ENCODE data around the gene DALRD3. TPM values are rescaled to one million over a fixed set of nuclear protein-coding genes. Genes with fewer than 3 reads are reported as not detected.
A peak's percentile ranks its signal among the peaks of the same experiment; 100 is the strongest.

Gene DALRD3
- total and polyA plus RNA-seq, 9 donors = 21.1 to 74.9 (median 27.5) TPM

GRCh38 chr3:49025005-49025792 lies 6.8 kb upstream of the DALRD3 start:
- TF ChIP-seq POLR2A (IDR thresholded peaks at IDR 0.05) (no peak), EP300 (IDR thresholded peaks at IDR 0.05) (no peak)
- TF ChIP-seq, protein P1, sequence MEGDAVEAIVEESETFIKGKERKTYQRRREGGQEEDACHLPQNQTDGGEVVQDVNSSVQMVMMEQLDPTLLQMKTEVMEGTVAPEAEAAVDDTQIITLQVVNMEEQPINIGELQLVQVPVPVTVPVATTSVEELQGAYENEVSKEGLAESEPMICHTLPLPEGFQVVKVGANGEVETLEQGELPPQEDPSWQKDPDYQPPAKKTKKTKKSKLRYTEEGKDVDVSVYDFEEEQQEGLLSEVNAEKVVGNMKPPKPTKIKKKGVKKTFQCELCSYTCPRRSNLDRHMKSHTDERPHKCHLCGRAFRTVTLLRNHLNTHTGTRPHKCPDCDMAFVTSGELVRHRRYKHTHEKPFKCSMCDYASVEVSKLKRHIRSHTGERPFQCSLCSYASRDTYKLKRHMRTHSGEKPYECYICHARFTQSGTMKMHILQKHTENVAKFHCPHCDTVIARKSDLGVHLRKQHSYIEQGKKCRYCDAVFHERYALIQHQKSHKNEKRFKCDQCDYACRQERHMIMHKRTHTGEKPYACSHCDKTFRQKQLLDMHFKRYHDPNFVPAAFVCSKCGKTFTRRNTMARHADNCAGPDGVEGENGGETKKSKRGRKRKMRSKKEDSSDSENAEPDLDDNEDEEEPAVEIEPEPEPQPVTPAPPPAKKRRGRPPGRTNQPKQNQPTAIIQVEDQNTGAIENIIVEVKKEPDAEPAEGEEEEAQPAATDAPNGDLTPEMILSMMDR (IDR thresholded peaks at IDR 0.05) = no peak
- no peaks in the 10 kb centered on the region for H3K36me3 ChIP-seq
- 54 to 55% (median 55%) methylated on average over 11 to 13 of the region's 13 CpGs for WGBS, 3 donors
- no peak overlapping the region for H3K27ac ChIP-seq
- peak in 2 of 5 donors; percentile 25 to 26 for DNase-seq
- H3K4me1 ChIP-seq (ENCODE audit: insufficient read depth) = peaks cover 9% of the 10 kb centered on the region
- intact Hi-C loops (cut with DNase I) = loop anchor here in 1 of 4 donors (10.0 kb wide), 1 partner anchor 110 kb away; the partner anchor contains the start of gene ARIH2
- H3K9me3 ChIP-seq = no peaks in the 10 kb centered on the region
- no peak overlapping the region for H3K4me3 ChIP-seq
- H3K27me3 ChIP-seq = no peaks in the 10 kb centered on the region

DNA sequence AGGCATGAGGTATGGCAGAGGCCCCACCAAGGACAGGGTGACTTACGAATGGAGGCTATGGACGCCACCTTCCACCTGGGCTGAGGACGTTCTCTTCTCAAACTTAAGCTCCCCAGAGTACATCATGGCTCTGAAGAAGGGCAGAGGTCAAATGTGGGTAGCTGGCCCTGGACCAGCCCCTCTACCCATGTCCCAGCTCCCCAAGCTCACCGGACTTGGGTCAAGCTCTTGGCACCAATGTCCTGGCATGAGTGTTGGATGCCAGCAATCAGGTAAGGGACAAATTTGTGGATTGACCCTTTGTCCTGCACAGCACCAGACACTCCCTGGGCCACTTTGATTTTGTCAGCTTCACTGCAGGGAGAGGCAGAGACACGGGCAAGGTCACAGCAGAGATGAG lies 6.1 kb upstream of the DALRD3 start:
- TF ChIP-seq EP300 (IDR thresholded peaks at IDR 0.05) = no peak
- TF ChIP-seq, protein P1 (IDR thresholded peaks at IDR 0.05) = no peak
- no peak for TF ChIP-seq POLR2A (IDR thresholded peaks at IDR 0.05)
- intact Hi-C loops (cut with DNase I) = loop anchor here in 1 of 4 donors (10.0 kb wide), 1 partner anchor 110 kb away; the partner anchor contains the start of gene ARIH2
- DNase-seq = peak in 2 of 5 donors; percentile 33 to 36
- Histone ChIP-seq H3K36me3 (no peaks in the 10 kb centered on the region), H3K4me1 (ENCODE audit: insufficient read depth) (peaks cover 9% of the 10 kb centered on the region), H3K27ac (no peak overlapping the region), H3K4me3 (no peak overlapping the region), H3K27me3 (no peaks in the 10 kb centered on the region), H3K9me3 (no peaks in the 10 kb centered on the region)
- whole genome bisulfite sequencing, 3 donors = 52 to 66% (median 57%) methylated on average over 5 of the region's 5 CpGs

- Histone ChIP-seq H3K4me1 (ENCODE audit: insufficient read depth) (peaks cover 9% of the 10 kb centered on the region), H3K9me3 (no peaks in the 10 kb centered on the region), H3K27ac (no peak overlapping the region), H3K36me3 (no peaks in the 10 kb centered on the region), H3K4me3 (no peak overlapping the region), H3K27me3 (no peaks in the 10 kb centered on the region)
- intact Hi-C loops (cut with DNase I) = loop anchor here in 1 of 4 donors (10.0 kb wide), 1 partner anchor 109 kb away; the partner anchor contains the start of gene ARIH2
- TF ChIP-seq POLR2A (IDR thresholded peaks at IDR 0.05) = no peak
- no peak for TF ChIP-seq EP300 (IDR thresholded peaks at IDR 0.05)
- TF ChIP-seq, protein P1 (IDR thresholded peaks at IDR 0.05) = no peak
- WGBS, 3 donors = 78 to 85% (median 79%) methylated on average over 4 of the region's 4 CpGs
- DNase-seq = no peak
Observed at GRCh38 chr3:49023775-49024174, 5.4 kb upstream of the DALRD3 start.

- TF ChIP-seq, protein P1 (IDR thresholded peaks at IDR 0.05) = no peak
- no peak for TF ChIP-seq POLR2A (IDR thresholded peaks at IDR 0.05)
- TF ChIP-seq EP300 (IDR thresholded peaks at IDR 0.05) = no peak
- intact Hi-C loops (cut with DNase I) = loop anchor here in 1 of 4 donors (10.0 kb wide), 1 partner anchor 108 kb away; the partner anchor contains the start of gene ARIH2
- H3K4me1 ChIP-seq (ENCODE audit: insufficient read depth) = peaks cover 9% of the 10 kb centered on the region
- peak overlapping the region; percentile 97 to 98 for H3K27ac ChIP-seq
- no peaks in the 10 kb centered on the region for H3K9me3 ChIP-seq
- peak in 4 of 5 donors; percentile 28 to 44 (median 38) for DNase-seq
- H3K27me3 ChIP-seq = no peaks in the 10 kb centered on the region
- no peaks in the 10 kb centered on the region for H3K36me3 ChIP-seq
- H3K4me3 ChIP-seq = peak overlapping the region; percentile 94
- 15 to 21% (median 16%) methylated on average over 12 of the region's 12 CpGs for WGBS, 3 donors
Observed at GRCh38 chr3:49022688-49023171, 4.3 kb upstream of the DALRD3 start.

Measured in ovary (tissue), 9 donors.